HG02852 (cell line): Measurements from ENCODE around the gene ARHGAP10.

ENCODE experiments used
- ATAC-seq: cut with Tn5 transposase; IDR thresholded peaks from one replicate; pipeline ENCODE4 v1.9.1; 2021; ENCODE audit warnings: mild to moderate bottlenecking, moderate library complexity; ENCODE audit not compliant: unreplicated experiment

The ARHGAP10 gene

DNA sequence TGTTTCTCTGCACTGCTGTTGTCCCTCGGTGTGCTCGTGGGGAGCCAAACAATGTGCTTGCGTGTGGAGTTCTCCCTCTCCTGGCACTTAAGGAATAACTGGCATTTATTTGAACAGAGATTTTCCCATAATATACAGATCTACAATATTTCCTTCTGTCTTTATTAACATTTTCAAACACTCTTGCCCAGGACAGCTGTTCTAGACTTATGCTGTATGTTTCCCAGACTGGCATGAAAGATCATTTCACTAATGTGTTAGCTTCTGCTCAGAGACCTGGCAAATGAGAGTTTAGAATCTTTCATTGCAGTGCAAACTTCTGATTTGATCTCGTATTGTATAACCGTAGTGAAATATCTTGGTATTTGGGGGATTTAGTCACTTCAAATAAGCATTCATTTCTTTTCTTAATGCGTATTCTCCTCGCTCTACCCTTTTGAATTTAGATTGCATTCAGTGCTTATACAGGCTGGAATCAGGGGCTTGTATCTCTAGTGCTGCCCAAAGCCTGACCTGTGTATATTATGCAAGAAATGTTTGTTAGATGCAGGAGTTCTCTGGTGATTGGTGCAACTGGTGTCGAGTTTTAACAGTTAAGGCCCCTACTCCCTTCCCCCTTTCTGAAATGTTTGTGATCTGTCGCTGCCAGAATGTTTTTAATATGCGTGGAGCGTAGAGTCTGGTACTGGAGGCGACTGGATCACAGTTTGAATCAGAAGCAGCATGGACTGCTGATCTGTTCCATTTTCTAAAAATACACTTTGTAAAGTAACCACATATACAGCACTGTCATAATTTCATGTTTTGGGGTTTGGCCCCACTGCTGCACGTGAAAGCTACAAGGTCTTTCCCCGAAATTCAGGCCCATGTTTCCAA, 326.3 kb downstream of the ARHGAP10 start:
- no peak for ATAC-seq

GRCh38 chr4:148059617-148060180, 327.8 kb downstream of the ARHGAP10 start:
- ATAC-seq: no peak

DNA sequence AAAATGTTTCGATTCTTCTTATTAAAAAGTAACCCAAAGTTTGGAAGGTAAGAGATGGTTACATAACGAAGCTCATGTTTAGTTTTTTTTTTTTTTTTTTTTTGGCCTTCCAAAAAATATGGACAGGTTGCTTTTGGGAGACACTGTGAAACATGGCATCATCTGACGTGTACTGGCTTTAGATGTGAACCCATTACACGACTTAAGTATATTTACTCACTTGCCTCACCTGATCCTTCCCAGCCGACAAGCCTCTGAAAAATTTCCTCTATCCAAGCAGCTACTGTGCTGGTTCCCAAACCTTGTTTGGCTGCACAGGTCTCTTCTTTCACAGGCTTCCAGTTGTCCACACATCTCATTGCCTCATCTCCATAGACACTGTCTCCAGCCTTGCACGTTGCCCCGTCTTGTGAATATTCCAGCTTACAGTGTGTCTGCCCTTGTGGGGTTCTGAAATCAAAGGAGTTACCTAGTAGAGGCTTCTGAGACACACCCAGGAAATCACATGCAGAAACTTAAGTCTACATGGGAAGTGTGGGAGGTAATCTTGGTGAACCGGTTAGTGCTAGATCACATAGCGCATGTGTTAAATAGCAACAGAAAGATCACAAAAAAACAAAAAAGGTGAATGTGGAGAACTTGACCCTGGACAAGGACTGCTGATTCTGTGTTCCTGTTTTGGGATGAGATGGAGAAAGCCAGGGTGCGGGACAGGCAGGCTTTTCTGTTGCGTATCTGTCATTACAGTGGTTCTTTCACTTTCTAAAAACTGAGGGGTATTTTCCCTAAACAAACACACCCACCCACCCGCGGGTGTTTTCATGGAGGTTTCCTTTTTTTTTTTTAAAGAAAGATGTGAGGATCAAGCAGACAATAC, 328.6 kb downstream of the ARHGAP10 start:
- peak; percentile 26 for ATAC-seq

DNA sequence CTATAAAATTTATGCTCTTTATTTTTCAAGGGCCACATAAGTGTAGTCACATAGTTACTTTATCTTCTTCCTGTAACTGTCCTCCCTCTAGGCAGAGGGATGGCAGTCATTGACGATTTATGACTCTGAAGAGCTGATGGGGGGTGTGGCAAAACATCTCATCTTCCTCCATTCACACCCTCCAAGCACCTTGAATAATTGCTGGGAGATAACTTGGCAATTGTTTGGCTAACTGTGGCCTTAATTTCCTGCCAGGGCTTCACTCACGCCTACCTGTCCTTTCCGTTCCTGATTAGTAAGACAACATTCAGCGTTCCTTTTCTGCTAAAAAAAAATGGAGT, 329.2 kb downstream of the ARHGAP10 start:
- peak; percentile 0 for ATAC-seq

GRCh38 chr4:148061795-148062194, 329.9 kb downstream of the ARHGAP10 start:
- no peak for ATAC-seq

DNA sequence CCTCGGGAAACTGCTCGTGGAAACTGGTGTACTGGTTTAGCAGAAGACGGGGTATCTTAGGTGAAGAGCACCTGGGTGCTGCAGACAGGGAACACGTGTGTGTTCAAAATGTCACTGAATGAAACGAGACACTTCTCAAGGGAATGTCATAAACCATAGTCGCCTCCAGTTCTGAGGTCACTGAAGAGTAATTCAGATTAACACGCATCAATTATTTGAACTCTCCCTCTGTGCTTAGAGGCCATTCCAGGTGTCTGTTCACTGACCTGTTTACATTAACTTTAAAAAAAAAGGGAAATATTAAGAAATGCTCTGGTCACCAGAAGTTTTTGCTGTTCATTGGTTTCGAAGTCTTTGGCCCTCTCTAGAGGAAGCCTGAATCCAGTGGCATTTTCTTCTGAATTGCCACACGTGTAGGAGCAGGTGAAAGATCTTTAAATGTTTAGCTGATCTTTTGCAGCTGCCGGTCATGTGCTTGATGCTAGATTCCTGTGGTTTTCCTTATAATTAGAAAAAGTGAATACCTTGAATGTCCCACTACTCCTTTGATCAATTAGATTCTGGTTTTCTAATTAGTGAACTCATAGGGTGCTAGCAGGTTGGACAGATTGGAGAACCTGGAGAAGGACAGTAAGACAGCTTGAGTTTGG, 330.5 kb downstream of the ARHGAP10 start:
- ATAC-seq: no peak

DNA sequence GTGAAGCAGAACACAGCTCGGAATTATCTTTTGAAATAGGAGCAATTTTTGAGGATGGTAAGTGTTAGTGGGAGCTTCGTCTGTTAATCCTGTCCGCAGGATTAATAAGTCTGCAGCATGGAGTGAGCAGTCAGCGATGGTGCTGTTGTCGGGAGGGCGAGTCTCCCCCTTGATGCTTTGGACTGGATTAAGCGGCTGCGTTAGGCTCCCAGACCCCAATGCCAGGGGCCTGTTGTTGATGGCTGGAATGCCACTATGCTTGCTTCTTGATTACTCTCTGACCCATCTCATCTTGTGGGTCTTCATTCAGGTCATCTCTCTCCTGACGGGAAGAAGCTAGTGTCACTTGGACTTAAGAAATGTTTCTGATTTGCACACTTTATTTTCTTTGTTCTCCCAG, 332.6 kb downstream of the ARHGAP10 start:
- ATAC-seq: no peak

DNA sequence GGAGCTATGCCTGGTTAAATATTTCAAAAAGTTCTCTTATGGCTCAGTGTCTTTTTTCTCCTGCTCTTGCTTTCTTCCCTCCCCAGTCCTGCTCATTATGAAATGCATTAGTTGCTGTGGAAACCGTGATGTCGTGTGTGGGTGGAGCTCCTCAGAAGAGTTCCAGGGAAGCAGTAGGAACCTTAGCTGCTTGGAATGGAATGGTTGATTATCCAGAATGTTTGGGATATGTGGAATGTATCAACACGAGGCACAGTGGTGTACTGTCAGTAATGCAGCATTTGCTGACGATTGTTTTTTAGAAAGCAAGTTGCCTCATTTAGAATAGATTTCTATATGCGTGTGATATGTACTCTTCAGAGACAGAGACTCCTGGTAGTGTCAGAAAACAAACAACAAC, 333.2 kb downstream of the ARHGAP10 start:
- ATAC-seq: no peak

DNA sequence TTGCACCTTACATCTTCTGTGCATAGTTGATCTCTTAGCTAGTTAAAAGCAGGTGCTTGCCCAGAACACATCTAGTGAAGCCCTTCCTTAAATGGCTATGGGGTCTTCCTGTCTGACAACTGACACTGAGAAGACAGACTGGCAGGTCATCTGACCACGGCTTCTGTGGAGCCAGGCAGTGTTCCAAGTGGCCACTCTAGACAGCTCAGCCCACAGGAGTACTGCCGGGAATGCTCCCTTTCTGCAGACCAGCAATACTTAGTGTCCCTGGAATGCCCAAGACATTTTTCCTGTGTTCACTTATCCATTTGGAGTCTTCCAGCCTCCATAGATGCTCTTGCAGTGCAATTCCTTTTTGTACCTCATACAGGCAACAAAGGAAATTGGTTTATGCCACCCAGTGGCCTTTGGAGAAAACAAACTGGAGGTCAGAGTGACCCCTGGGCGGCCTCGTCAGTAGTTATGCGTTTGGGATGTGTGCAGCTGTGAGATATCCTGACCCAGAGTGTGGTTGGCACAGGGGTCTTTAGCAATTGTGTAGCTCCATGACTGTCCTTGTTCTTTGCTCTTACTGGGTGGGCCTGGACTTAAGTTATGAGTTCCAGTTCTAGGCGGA, 335.5 kb downstream of the ARHGAP10 start:
- ATAC-seq: no peak

- no peak for ATAC-seq
Observed at GRCh38 chr4:148068065-148068911, 336.4 kb downstream of the ARHGAP10 start.

DNA sequence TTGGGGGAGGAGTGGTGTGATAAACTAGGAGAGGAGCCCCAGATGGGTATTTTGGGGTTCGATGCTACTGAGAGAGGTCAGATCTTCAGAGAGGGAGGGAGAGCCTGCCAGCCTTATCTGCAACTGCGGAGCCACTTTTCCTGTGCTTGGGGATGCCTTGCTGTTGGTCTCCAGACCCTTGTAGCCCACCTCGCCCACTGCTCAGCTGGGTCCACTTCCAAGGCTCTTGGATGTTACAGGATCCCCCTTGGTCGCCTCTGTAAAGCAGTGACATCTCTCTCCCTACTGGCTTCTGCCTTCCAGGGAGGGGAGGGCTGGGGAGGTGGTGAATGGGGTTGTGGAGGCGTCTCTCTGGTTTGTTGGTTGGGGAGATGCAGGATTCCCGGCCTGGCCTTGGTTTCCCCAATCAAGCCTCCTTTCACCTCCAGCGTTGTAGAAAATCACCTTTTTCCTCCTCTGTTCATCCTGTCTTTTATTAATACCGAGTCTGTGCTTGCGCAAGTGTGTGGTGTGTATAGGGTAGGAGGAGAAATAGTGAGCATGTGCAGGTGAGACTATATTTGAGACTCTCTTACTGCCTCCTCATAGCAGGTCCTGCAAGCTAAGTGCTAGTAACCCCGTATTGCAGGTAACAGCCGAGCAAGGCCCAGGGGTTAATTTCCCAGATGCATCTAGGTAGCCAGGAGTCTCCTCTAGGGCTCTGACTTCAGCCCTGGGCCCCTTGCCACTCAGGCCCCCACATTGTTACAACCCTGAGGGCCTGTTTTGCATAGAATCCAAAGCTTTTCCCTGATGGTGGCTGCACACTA, 337.4 kb downstream of the ARHGAP10 start:
- no peak for ATAC-seq

DNA sequence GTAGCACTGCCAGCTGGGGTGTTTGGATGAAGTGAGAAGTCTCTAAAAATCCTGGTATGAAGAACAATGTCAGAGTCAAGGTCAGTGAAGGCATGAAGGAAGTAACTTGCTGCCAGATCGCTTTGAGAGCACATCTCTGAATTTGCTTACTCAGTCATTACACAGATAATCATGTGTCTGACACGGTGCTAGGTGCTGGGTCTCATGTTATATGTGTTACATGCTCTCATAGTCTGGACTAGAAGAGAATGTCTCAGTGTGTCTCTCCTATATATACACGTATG, 337.9 kb downstream of the ARHGAP10 start:
- no peak for ATAC-seq

- no peak for ATAC-seq
Observed at GRCh38 chr4:148071009-148071408, 339.1 kb downstream of the ARHGAP10 start.

DNA sequence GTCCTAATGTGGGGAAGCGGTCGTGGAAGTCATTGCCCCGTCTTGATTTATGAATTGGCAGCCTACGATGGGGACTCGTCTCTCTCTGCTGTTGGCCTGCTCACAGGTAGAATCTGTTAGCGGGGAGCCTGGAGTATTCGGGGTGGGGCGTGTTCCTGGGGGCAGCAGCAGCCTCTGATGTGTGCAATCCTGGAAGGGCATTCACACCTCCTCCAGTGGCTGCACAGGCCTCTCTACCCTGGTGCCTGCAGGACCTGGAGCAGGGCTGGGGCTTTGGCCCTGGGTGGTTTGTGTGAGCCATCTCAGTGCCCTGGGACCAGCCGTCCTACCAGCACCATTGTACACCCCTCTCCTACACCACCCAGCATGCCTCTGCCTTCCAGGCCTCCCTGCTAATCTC, 340.9 kb downstream of the ARHGAP10 start:
- no peak for ATAC-seq

DNA sequence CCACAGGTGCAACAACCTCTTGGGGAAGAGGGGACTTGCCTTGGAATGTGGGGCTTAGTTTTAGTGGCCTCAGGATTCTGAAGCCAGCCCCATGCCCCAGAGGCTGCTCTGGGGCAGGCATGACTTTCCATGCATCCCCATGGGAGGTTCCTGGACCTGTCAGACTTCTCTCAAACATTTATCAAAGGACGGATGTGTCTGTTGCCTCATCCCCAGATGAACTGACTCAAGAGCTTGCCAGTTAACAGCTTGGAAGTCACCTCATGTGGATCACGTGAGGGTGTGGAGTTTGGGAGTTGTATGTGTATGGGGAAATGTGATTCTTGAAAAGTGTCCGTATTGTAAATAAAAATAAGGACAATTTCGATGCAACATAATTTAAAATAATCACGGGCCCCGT, 341.5 kb downstream of the ARHGAP10 start:
- ATAC-seq: no peak

DNA sequence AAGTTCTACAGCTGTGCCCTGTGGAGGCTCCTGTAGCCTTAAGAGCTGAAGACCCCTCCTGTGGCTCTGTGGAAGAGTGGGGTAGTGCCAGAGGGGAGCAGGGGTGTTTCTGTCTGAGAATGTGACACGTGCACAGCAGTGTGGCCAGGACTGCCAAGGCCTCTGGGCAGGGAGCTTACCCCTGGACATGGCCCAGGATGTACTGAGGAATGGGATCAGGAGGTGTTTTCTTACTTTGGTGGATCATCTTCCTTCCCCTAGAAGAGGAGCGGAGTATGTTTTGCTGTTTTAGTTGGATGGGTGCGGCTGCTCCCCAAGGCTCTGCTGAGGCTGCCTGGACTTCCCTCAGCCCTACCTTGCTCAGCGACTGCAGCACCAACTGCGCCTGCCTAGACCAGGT, 342.6 kb downstream of the ARHGAP10 start:
- ATAC-seq: no peak

DNA sequence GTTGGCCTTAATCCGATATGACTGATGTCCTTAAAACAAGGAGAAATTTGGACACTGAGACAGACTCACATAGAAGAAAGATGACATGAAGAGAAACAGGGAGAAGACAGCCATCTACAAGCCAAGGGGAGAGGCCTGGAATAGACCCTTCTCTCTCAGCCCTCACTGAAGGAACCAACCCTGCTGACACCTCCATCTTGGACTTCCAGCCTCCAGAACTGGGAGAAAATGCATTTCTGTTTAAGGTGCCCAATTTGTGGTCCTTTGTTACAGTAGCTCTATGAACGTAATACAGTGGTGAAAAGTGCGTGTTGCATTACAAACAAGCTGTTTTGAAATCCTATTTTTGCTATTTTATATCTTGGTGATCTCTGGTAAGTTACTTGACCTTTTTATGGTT, 343.6 kb downstream of the ARHGAP10 start:
- no peak for ATAC-seq

DNA sequence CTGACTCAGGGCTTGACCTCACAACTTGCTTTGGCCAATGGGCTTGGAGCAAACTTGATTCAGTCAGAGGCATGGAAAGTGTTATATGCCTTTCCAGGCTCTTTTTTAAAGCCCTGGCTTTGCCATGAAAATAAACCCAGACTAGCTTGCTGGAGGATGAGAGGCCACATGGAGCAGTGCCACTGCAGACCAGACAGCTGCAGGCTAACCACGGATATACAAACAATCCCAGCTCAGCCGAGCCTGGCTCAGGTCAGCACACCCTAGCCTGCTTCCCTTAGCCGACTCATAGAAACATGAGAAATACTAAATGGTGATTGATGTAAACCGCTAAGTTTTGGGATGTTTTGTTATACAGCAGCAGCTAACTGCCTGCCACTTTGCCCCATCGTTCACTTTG, 345.1 kb downstream of the ARHGAP10 start:
- ATAC-seq: no peak

GRCh38 chr4:148077581-148077980, 345.7 kb downstream of the ARHGAP10 start:
- no peak for ATAC-seq
